ENCODE results near the gene MAP2K7. TPM values are rescaled to one million over a fixed set of nuclear protein-coding genes. Genes with fewer than 3 reads are reported as not detected.
"Not testable (repeated sequence)": the region's sequence is repeated elsewhere in the genome, so short reads cannot be mapped to it uniquely, and the experiment has no call there.

The MAP2K7 gene
- total RNA-seq, 1 donor from 2014 or later = 9.6 TPM

DNA sequence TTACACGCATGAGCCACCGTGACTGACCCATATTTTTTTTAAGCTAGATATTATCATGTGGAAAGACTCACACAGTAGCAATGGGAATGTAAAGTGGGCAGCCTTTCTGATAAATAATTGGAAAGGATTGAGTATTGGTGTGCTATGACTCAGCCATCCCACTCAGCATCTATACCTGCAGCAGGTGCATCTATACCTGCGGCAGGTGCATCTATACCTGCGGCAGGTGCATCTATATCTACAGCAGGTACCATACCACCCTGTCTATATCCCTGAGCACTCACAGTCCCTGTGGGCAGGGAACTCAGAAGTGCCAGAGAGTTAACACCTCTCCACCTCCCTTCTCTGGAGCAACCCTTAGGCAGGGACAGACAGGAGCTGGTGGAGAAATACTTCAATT lies 20.6 kb upstream of the MAP2K7 start:
- DNase-seq (ENCODE audit: low spot score) = no peak

GRCh38 chr19:7883796-7884570 lies 19.7 kb upstream of the MAP2K7 start:
- no peak for DNase-seq (ENCODE audit: low spot score)

DNA sequence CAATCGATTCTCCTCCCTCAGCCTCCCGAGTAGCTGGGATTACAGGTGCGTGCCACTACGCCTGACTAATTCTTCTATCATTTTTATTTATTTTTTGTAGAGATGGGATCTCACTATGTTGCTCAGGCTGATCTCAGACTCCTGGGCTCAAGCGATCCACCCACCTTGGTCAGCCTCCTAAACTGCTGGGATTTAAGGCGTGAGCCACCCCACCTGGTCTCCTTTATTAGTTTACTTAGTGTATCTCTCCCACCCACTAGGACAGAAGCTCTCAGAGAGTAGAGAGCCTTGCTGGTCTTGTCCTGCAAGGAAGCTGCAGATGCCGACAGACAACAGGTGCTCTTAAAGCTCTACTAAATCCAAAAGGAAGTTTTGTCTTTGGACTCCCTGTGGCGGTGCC lies 17.9 kb upstream of the MAP2K7 start:
- no peak for DNase-seq (ENCODE audit: low spot score)

GRCh38 chr19:7887408-7888144 lies 16.1 kb upstream of the MAP2K7 start:
- DNase-seq (ENCODE audit: low spot score) = no peak

DNA sequence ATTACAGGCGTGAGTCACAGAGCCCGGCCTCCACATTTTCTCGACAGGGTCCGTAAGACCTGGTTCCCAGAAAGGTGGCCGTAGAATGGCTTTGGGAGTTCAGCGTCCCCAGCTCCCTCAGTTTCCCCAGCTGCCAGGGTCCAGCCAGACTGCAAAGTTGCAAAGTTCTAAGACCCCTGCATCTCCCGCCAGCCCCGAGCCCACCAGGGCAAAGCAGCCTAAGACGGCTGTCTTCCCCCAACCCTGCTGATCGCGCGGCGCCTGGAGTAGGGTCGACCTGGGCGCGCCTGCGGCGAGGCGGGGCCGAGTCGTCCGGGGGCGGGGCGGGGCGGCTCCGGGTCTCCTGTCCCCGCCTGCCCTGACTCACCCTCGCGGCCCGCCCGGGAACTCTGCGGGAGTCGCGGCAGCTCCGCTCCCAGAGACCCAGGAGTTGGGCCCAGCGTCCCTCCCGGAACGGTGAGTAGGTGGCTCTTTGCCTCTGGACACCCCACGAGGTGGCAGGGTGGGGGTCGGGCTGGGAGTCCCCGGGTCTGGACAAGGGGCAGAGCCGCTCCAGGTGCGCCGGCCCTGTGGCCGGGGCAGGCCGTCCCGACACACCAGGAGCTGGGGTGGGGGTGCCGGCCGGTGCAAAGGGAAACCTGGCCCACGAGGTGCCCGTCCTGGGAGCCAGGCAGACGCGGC lies 15.4 kb upstream of the MAP2K7 start, which contains the start of gene LRRC8E:
Gene LRRC8E, plus strand, starts transcription at position 366 of the 681 bp plus-strand sequence. CDS start 7,094 bp downstream, outside the sequence.
- peak; percentile 49 for DNase-seq (ENCODE audit: low spot score)

DNA sequence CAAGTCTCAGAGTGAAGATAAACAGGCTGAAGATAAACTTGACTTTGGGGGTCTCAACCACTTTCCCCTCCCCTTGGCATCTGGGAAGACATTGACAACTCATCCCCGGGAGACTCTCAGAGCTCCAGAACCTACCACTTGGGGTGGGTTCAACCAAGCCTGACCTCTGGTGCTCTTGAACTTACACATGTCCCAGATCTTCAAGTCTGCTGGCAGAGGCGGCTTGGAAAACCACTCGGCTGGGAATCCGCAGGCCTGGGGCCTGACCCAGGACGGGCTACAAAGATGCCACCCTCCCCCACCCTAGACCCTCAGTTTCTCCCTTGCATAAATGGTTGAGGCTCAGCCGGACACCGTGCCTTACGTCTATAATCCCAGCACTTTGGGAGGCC lies 14.9 kb upstream of the MAP2K7 start:
- no peak for DNase-seq (ENCODE audit: low spot score)

DNA sequence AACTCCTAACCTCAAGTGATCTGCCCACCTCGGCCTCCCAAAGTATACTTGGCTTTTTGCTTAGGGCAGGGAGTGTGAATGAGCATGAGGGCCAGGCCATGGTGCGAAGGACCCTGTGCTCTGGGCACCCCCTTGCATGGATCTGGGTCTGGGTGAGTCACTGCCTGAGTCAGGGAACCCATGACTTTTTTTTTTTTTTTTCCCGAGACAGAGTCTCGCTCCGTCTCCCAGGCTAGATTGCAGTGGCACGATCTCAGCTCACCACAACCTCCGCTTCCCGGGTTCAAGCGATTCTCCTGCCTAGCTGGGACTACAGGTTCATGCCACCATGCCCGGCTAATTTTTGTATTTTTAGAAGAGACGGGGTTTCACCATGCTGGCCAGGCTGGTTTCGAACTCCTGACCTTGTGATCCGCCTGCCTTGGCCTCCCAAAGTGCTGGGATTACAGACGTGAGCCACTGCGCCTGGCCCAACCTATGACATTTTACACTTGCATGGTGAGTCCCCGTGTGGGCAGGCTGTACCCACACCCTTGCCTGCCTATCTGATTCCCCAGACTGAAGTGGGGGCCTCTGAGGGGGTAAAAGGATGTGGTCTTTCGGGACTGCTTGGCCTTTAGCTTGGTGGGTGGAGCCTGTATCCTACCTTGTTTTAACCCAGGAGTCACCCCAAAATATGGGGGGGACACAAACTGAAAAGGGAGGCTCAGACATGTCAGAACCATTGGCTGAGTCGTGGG lies 10.1 kb upstream of the MAP2K7 start:
- not testable (repeated sequence) for DNase-seq (ENCODE audit: low spot score)

DNA sequence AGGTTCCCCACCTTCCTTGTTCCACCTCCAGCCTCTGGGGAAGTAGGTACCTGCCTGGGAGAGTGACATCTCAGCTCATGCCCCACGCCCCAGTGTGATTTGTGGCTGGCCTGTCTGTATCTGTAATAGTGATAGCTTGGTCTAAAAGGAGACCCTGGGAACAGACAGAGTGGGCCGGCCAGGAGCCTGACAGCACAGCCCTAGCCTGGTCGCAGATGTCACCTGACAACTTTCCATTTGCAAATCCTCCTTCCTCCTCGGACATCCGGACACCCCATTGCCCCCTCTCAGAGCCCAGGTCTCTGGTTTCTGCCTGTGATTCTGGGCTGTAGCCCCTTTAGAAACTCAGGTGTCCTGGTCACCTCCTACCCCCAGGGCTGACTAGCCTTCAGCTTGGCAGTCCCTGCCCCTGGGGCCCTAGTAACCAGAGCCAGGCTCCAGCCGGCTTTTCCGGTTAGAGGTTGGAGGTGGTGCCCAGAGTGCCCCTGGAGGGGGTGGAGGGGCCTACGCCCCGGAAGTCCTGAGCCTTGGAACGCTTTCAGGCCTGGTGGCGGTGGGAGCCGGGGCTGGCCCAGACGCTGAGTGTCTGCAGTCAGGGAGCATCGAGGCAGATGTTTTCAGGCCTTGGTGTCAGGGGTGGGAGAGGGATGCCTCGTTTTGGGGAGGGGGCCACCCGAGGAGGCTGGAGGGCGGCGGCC lies 8.9 kb upstream of the MAP2K7 start:
- DNase-seq (ENCODE audit: low spot score) = no peak

GRCh38 chr19:7895565-7895964 lies 8.1 kb upstream of the MAP2K7 start:
- DNase-seq (ENCODE audit: low spot score) = no peak

DNA sequence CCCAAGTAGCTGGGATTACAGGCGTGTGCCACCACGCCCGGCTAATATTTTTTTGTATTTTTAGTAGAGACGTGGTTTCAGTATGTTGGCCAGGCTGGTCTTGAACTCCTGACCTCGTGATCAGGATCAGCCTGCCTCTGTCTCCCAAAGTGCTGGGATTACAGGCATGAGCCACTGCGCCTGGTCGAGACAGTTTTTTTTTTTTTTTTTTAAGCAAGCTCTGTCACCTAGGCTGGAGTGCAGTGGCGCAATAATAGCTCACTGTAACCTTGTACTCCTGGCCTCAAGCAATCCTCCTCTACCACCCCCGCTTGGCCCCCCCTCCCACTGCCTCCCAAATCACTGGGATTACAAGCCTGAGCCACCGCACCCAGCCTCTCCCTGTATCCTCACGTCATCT lies 6.4 kb upstream of the MAP2K7 start:
- no peak for DNase-seq (ENCODE audit: low spot score)

- no peak for DNase-seq (ENCODE audit: low spot score)
Measured at GRCh38 chr19:7898967-7899366, 4.7 kb upstream of the MAP2K7 start.

- no peak for DNase-seq (ENCODE audit: low spot score)
Measured at GRCh38 chr19:7899751-7900378, 3.8 kb upstream of the MAP2K7 start.

DNA sequence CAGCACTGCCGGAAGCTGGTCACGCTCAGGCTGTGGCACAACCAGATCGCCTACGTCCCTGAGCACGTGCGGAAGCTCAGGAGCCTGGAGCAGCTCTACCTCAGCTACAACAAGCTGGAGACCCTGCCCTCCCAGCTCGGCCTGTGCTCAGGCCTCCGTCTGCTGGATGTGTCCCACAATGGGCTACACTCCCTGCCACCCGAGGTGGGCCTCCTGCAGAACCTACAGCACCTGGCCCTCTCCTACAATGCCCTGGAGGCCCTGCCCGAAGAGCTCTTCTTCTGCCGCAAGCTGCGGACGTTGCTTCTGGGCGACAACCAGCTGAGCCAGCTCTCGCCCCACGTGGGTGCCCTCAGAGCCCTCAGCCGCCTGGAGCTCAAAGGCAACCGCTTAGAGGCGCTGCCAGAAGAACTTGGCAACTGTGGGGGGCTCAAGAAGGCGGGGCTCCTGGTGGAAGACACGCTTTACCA lies 3.2 kb upstream of the MAP2K7 start:
- no peak for DNase-seq (ENCODE audit: low spot score)

DNA sequence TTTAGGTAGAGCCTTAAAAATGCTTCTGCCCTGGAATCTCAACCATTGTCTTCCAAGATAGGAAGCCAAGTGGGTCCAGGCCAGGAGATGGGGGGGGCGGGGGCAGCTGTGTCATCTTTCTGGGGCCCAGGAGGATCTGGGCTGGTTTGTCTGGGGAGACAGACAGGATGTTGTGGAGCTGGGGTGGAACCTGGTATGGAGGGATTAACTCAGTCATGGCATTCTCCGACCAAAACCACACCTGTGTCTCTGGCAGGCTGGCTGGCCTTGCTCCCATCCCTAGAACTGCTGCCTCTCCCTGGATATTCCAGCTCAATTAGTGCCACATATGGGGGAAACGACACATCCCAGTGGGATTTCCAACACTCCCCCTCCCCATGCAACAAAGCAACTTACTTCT lies 2.7 kb upstream of the MAP2K7 start:
- no peak for DNase-seq (ENCODE audit: low spot score)

DNA sequence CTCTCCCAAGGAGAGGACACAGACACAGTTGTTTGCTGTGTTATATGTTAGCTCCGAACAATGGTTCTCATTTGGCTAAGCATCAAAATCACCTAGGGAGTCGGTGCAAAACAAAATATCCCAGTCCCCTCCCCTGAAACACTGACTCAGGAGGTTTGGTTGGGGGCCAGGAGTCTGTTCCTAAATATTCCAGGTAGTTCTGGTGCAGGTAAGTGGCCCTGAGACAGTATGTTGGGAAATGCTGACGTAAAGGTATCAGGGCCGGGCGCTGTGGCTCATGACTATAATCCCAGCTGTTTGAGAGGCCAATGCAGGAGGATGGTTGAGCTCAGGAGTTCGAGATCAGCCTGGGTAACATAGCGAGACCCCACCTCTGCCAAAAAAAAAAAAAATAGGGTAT lies 2.3 kb upstream of the MAP2K7 start:
- no peak for DNase-seq (ENCODE audit: low spot score)

DNA sequence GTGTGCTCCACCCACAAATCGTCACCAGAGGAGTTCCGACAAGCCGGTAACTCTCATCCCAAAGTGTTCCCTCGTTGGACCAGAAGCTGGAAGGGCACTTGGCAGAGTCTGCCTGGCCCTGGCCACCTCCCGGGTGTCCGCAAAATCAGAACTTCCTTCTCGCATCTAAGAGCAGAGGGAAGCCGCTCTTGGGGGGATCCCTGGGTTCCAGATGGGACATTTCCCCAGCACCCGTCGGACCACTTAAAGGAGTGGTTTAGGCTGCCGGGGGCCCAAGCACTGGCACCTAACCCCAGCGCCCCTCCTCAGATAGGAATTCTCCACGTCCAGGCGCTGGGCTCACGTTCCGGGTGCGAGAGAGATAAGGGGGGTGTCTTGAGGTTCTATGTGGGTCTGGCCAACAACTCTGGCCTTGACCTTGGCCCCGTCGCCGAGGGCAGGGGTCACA lies 857 bp upstream of the MAP2K7 start:
- peak; percentile 35 for DNase-seq (ENCODE audit: low spot score)

- peak; percentile 38 for DNase-seq (ENCODE audit: low spot score)
Measured at GRCh38 chr19:7904074-7905020, 670 bp downstream of the MAP2K7 start.

GRCh38 chr19:7905268-7905667 lies 1.6 kb downstream of the MAP2K7 start:
- DNase-seq (ENCODE audit: low spot score) = no peak

GRCh38 chr19:7905859-7906258 lies 2.2 kb downstream of the MAP2K7 start:
- DNase-seq (ENCODE audit: low spot score) = no peak

Measured in umbilical cord (tissue), 2 donors.